Measurements from ENCODE around the gene PSG1.

The PSG1 gene

DNA sequence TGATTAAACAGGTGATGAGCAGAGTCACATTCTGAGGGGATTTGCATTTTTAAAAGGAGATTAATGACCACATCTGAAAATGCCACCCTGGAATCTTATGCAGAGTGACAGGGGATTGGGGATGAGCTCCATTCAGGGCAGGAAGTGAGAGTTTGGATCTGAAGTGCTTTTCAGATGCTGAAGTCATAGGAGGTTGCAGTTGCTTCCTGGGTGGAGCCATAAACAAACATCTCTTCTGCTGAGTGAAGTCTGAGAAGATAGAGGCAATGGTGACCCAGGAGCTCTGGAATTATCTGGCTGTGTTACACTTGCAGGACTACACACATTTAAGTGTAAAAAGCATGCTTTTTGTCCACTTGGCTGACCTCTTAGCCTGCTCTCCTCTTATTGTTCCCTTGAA, 62.6 kb downstream of the PSG1 start:
- no peak for DNase-seq

Data from NCI-H1092 treated with DMSO at 0.1 percent for 48 hours (cell line).